Gastrocnemius medialis (tissue), 4 donors: ENCODE data around the gene FOSB.

ENCODE experiments used
- CTCF ChIP-seq, 5 experiments: fragments of 450-650 bp in 3 of 5; fragments of 200-600 bp in 2 of 5; sonication (generic) in 2 of 5; IDR thresholded peaks in 4 of 5; conservative IDR thresholded peaks in 1 of 5; 1 replicate in 4 of 5; 2 replicates in 1 of 5; pipeline ENCODE4 v1.5.1; 2016 to 2019; ENCODE audit warnings: antibody characterized with exemption in 5 of 5, mild to moderate bottlenecking in 3 of 5, moderate library complexity in 3 of 5
- POLR2A ChIP-seq, 2 donors: fragments of 450-650 bp; IDR thresholded peaks; one replicate each; pipeline ENCODE4 v1.6.1; 2017; ENCODE audit warnings: antibody characterized with exemption in 2 of 2, mild to moderate bottlenecking in 2 of 2, moderate library complexity in 2 of 2

GRCh38 chr19:45522010-45522941 lies 54.5 kb downstream of the FOSB start:
- TF ChIP-seq CTCF (IDR thresholded peaks at IDR 0.05 in 4 of 5, conservative IDR thresholded peaks at IDR 0.05 in 1 of 5): no peak
- no peak for TF ChIP-seq POLR2A (IDR thresholded peaks at IDR 0.05)
